Brain microvascular endothelial cell (primary cell): Measurements from ENCODE around the gene PSTK.
A peak's percentile ranks its signal among the peaks of the same experiment; 100 is the strongest.

Source experiments
- DNase-seq: peaks from one replicate; pipeline ENCODE4 v3.0.0-alpha.2; 2020
- H3K27ac ChIP-seq: fragments of 250-450 bp; sonication (Bioruptor Pico); 2 replicates; pipeline ENCODE4 v1.5.1; 2020; ENCODE audit warnings: mild to moderate bottlenecking, moderate library complexity
- H3K27me3 ChIP-seq: fragments of 250-450 bp; sonication (Bioruptor Pico); replicated peaks from 2 replicates; pipeline ENCODE4 v1.5.1; 2020; ENCODE audit warnings: mild to moderate bottlenecking
- H3K36me3 ChIP-seq: fragments of 250-450 bp; sonication (Bioruptor Pico); replicated peaks from 2 replicates; pipeline ENCODE4 v1.5.1; 2020; ENCODE audit warnings: mild to moderate bottlenecking
- H3K4me3 ChIP-seq: 2 replicates; pipeline ENCODE4 v1.5.1; 2011; ENCODE audit warnings: low read depth, mild to moderate bottlenecking, control low read depth, low read length, moderate library complexity
- in situ Hi-C: cut with HindIII; loops from 2 replicates; pipeline ENCODE4 v1.10.0; 2017; ENCODE audit warnings: low sequenced_read_pairs, low pct_ligation_motif_present
- TF ChIP-seq, protein P1 (sequence below): IDR thresholded peaks from 2 replicates; pipeline ENCODE4 v1.5.1; 2011; ENCODE audit warnings: low read depth, mild to moderate bottlenecking, moderate library complexity, low read length, control low read depth, inconsistent platforms; ENCODE audit errors: missing control alignments

PSTK gene

GRCh38 chr10:122968698-122969097 is 11.5 kb upstream of the PSTK start:
- in situ Hi-C loops: no loop called here

GRCh38 chr10:122974023-122974422 is 6.2 kb upstream of the PSTK start:
- no peaks in the 10 kb centered on the region for H3K27me3 ChIP-seq
- no peak for DNase-seq
- no peaks in the 10 kb centered on the region for H3K36me3 ChIP-seq
- in situ Hi-C loops: no loop called here
- TF ChIP-seq, protein P1, sequence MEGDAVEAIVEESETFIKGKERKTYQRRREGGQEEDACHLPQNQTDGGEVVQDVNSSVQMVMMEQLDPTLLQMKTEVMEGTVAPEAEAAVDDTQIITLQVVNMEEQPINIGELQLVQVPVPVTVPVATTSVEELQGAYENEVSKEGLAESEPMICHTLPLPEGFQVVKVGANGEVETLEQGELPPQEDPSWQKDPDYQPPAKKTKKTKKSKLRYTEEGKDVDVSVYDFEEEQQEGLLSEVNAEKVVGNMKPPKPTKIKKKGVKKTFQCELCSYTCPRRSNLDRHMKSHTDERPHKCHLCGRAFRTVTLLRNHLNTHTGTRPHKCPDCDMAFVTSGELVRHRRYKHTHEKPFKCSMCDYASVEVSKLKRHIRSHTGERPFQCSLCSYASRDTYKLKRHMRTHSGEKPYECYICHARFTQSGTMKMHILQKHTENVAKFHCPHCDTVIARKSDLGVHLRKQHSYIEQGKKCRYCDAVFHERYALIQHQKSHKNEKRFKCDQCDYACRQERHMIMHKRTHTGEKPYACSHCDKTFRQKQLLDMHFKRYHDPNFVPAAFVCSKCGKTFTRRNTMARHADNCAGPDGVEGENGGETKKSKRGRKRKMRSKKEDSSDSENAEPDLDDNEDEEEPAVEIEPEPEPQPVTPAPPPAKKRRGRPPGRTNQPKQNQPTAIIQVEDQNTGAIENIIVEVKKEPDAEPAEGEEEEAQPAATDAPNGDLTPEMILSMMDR: no peak
- no peak overlapping the region for H3K27ac ChIP-seq
- H3K4me3 ChIP-seq: no peak overlapping the region

More at GRCh38 chr10:122968698-122969097, 11.5 kb upstream of the PSTK start:
- no peak for DNase-seq
- Histone ChIP-seq H3K27me3 (no peaks in the 10 kb centered on the region), H3K4me3 (no peak overlapping the region), H3K27ac (no peak overlapping the region), H3K36me3 (no peaks in the 10 kb centered on the region)
- TF ChIP-seq, protein P1: no peak

DNA sequence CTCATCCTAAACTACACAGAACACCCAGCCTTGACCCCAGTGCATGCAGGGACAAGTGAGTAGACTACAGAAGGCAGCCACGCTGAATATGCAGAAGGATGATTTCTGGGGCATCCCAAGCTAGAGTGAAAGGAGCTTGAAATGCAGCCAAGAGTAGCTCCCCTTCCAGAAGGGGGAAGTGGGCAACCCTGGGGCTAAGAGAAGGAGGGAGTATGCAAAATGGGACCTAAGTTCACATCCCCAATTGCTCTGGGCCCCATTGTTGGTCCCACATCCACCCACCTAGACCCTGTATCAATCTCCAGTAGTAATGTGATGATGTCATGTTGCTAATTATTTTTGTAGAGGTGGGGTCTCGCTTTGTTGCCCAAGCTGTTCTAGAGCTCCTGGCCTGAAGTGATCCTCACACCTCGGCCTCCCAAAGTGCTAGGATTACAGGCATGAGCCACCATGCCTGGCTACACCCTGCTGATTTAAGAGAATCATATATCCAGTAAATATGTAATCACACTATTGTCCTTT is 5.6 kb upstream of the PSTK start:
- Histone ChIP-seq H3K27ac (no peak overlapping the region), H3K27me3 (no peaks in the 10 kb centered on the region), H3K36me3 (no peaks in the 10 kb centered on the region), H3K4me3 (no peak overlapping the region)
- in situ Hi-C loops: no loop called here
- no peak for DNase-seq
- TF ChIP-seq, protein P1: no peak

GRCh38 chr10:122981066-122981464 is 864 bp downstream of the PSTK start:
- peak; percentile 35 for DNase-seq
- in situ Hi-C loops: no loop called here
- TF ChIP-seq, protein P1: peak; percentile 68
- Histone ChIP-seq H3K36me3 (no peaks in the 10 kb centered on the region), H3K27ac (no peak overlapping the region), H3K4me3 (peak overlapping the region; percentile 87), H3K27me3 (no peaks in the 10 kb centered on the region)

DNA sequence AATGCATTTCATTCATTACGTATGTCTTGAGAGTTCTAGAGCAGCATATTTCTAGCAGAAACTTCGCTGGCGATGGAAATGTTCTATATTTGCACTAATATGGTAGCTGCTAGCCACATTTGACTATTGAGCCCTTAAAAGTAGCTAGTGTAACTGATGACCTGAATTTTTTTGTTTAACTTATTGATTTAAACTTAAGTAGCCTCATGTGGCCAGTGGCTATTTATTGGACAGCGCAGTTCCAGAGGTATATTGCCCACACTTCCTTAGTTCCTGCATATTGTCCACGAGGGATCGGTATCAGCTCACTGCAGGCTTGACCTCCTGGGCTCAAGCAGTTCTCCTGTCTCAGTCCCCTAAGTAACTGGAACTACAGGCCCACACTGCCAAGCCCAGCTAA is 3.7 kb downstream of the PSTK start:
- no peaks in the 10 kb centered on the region for H3K27me3 ChIP-seq
- no peak overlapping the region for H3K27ac ChIP-seq

More for the DNA sequence above, 3.7 kb downstream of the PSTK start:
- TF ChIP-seq, protein P1: no peak
- no peak overlapping the region for H3K4me3 ChIP-seq
- in situ Hi-C loops: no loop called here
- H3K36me3 ChIP-seq: no peaks in the 10 kb centered on the region
- no peak for DNase-seq
